ENCODE results near the gene EPHA2. TPM values are rescaled to one million over a fixed set of nuclear protein-coding genes. Genes with fewer than 3 reads are reported as not detected.
"Not testable (repeated sequence)": the region's sequence is repeated elsewhere in the genome, so short reads cannot be mapped to it uniquely, and the experiment has no call there.

EPHA2 gene
- total and polyA plus RNA-seq, 2 donors (not counting 1 experiment from before 2014, with no cell fraction given): 9.8 to 24.6 TPM

- H2AFZ ChIP-seq (ENCODE audit: low read length): no peak overlapping the region
- no peak for TF ChIP-seq CTCF (conservative IDR thresholded peaks at IDR 0.05 in 1 of 2, IDR thresholded peaks at IDR 0.05 in 1 of 2; ENCODE audit: low read depth in 1 of 2, low read length in 2 of 2)
- no peak for TF ChIP-seq EZH2 (IDR thresholded peaks at IDR 0.05; ENCODE audit: low read length, missing control alignments)
- H3K9me3 ChIP-seq (ENCODE audit: control insufficient read depth, insufficient read depth, low read depth, low read length): no peaks in the 10 kb centered on the region
- no peak overlapping the region for H3K4me3 ChIP-seq (replicated peaks in 1 of 4; ENCODE audit: control extremely low read depth in 1 of 4, insufficient read depth in 1 of 4, low read depth in 3 of 4, low read length in 4 of 4)
- no peaks in the 10 kb centered on the region for H3K79me2 ChIP-seq (ENCODE audit: control insufficient read depth, insufficient read depth, low read length)
- no peak for DNase-seq (ENCODE audit: low read depth in 2 of 2)
- no peak overlapping the region for H3K27ac ChIP-seq (ENCODE audit: insufficient read depth, low read length)
- no peaks in the 10 kb centered on the region for H3K27me3 ChIP-seq (ENCODE audit: control insufficient read depth, insufficient read depth, low read length)
- no peaks in the 10 kb centered on the region for H4K20me1 ChIP-seq (ENCODE audit: control insufficient read depth, extremely low read depth, insufficient read depth, low read length)
- H3K36me3 ChIP-seq (ENCODE audit: control insufficient read depth, insufficient read depth, low read length): no peaks in the 10 kb centered on the region
- H3K4me1 ChIP-seq (ENCODE audit: control insufficient read depth, extremely low read depth, insufficient read depth, low read length): peaks cover 13% of the 10 kb centered on the region
- no peak overlapping the region for H3K9ac ChIP-seq (ENCODE audit: insufficient read depth, low read length)
- no peak overlapping the region for H3K4me2 ChIP-seq (ENCODE audit: extremely low read depth, insufficient read depth, low read length)
Observed at GRCh38 chr1:16168622-16169360, 12.9 kb upstream of the EPHA2 start.

GRCh38 chr1:16168144-16168495 is 12.3 kb upstream of the EPHA2 start:
- not testable (repeated sequence) for H3K27me3 ChIP-seq (ENCODE audit: control insufficient read depth, insufficient read depth, low read length); H3K4me1 ChIP-seq (ENCODE audit: control insufficient read depth, extremely low read depth, insufficient read depth, low read length); H3K79me2 ChIP-seq (ENCODE audit: control insufficient read depth, insufficient read depth, low read length); DNase-seq (ENCODE audit: low read depth in 2 of 2); H3K9me3 ChIP-seq (ENCODE audit: control insufficient read depth, insufficient read depth, low read depth, low read length); H3K36me3 ChIP-seq (ENCODE audit: control insufficient read depth, insufficient read depth, low read length); H3K9ac ChIP-seq (ENCODE audit: insufficient read depth, low read length); H4K20me1 ChIP-seq (ENCODE audit: control insufficient read depth, extremely low read depth, insufficient read depth, low read length); H3K27ac ChIP-seq (ENCODE audit: insufficient read depth, low read length); H2AFZ ChIP-seq (ENCODE audit: low read length)
- Histone ChIP-seq H3K4me2 (ENCODE audit: extremely low read depth, insufficient read depth, low read length) (peak overlapping the region; percentile 81), H3K4me3 (replicated peaks in 1 of 4; ENCODE audit: control extremely low read depth in 1 of 4, insufficient read depth in 1 of 4, low read depth in 3 of 4, low read length in 4 of 4) (peak overlapping the region in 1 of 4 experiments; percentile 57)

- no peak for DNase-seq (ENCODE audit: low read depth in 2 of 2)
- H3K4me2 ChIP-seq (ENCODE audit: extremely low read depth, insufficient read depth, low read length): peak overlapping the region; percentile 81
- H3K9me3 ChIP-seq (ENCODE audit: control insufficient read depth, insufficient read depth, low read depth, low read length): no peaks in the 10 kb centered on the region
- peak overlapping the region; percentile 19 for H2AFZ ChIP-seq (ENCODE audit: low read length)
- H3K36me3 ChIP-seq (ENCODE audit: control insufficient read depth, insufficient read depth, low read length): no peaks in the 10 kb centered on the region
- H3K27ac ChIP-seq (ENCODE audit: insufficient read depth, low read length): no peak overlapping the region
- H3K4me1 ChIP-seq (ENCODE audit: control insufficient read depth, extremely low read depth, insufficient read depth, low read length): peaks cover 4% of the 10 kb centered on the region
- H3K9ac ChIP-seq (ENCODE audit: insufficient read depth, low read length): peak overlapping the region; percentile 59
- peak overlapping the region in 3 of 4 experiments; percentile 19 to 57 (median 39) for H3K4me3 ChIP-seq (replicated peaks in 1 of 4; ENCODE audit: control extremely low read depth in 1 of 4, insufficient read depth in 1 of 4, low read depth in 3 of 4, low read length in 4 of 4)
- H4K20me1 ChIP-seq (ENCODE audit: control insufficient read depth, extremely low read depth, insufficient read depth, low read length): no peaks in the 10 kb centered on the region
- no peak for TF ChIP-seq CTCF (conservative IDR thresholded peaks at IDR 0.05 in 1 of 2, IDR thresholded peaks at IDR 0.05 in 1 of 2; ENCODE audit: low read depth in 1 of 2, low read length in 2 of 2)
- no peak for TF ChIP-seq EZH2 (IDR thresholded peaks at IDR 0.05; ENCODE audit: low read length, missing control alignments)
- H3K27me3 ChIP-seq (ENCODE audit: control insufficient read depth, insufficient read depth, low read length): no peaks in the 10 kb centered on the region
- no peaks in the 10 kb centered on the region for H3K79me2 ChIP-seq (ENCODE audit: control insufficient read depth, insufficient read depth, low read length)
Observed at GRCh38 chr1:16167331-16168143, 11.7 kb upstream of the EPHA2 start.

Data from fibroblast of lung (primary cell).